H1 (cell line): Measurements from ENCODE around the gene ZBTB33. TPM values are rescaled to one million over a fixed set of nuclear protein-coding genes. Genes with fewer than 3 reads are reported as not detected.

ENCODE experiments used
- CTCF ChIA-PET: fragments of 300-600 bp; sonication (Branson Sonifier 250); formaldehyde crosslinking; loops from one replicate; lab custom pipeline; 2021; ENCODE audit not compliant: partially characterized antibody; lab: Charles Lee
- POLR2A ChIA-PET: fragments of 300-600 bp; sonication (Branson Sonifier 250); formaldehyde crosslinking; loops from one replicate; lab custom pipeline; 2021; ENCODE audit warnings: inconsistent platforms; ENCODE audit not compliant: partially characterized antibody; lab: Charles Lee
- DNase-seq, 2 experiments: peaks; one replicate each; pipeline versions ENCODE4 v3.0.0 to v3.0.0-alpha.2; 2010 to 2022; ENCODE audit warnings: low spot score in 2 of 2, low read depth in 1 of 2, mixed read lengths in 1 of 2
- FAIRE-seq: peaks from 2 replicates; lab custom pipeline; 2011; peaks lifted over from hg19 to GRCh38; lab: Jason Lieb, UNC
- H2AFZ ChIP-seq: 2 replicates; pipeline ENCODE4 v1.8.1; 2012; ENCODE audit warnings: low read length, inconsistent platforms
- H2AK5ac ChIP-seq: 2 replicates; pipeline ENCODE4 v1.6.1; 2013; ENCODE audit warnings: low read depth, low read length
- H2BK120ac ChIP-seq: replicated peaks from 2 replicates; pipeline ENCODE3; 2013; ENCODE audit warnings: low read depth, low read length, inconsistent platforms
- H2BK12ac ChIP-seq: 2 replicates; pipeline ENCODE4 v1.6.1; 2013; ENCODE audit warnings: low read depth, low read length
- H2BK15ac ChIP-seq: 2 replicates; pipeline ENCODE4 v1.6.1; 2013; ENCODE audit warnings: low read length
- H2BK20ac ChIP-seq: 2 replicates; pipeline ENCODE4 v1.6.1; 2013; ENCODE audit warnings: low read length
- H2BK5ac ChIP-seq: 2 replicates; pipeline ENCODE4 v1.6.1; 2013; ENCODE audit warnings: low read depth, low read length
- H3K14ac ChIP-seq: 2 replicates; pipeline ENCODE4 v1.6.1; 2013; ENCODE audit warnings: inconsistent platforms; ENCODE audit not compliant: insufficient read length
- H3K18ac ChIP-seq: 2 replicates; pipeline ENCODE4 v1.6.1; 2013; ENCODE audit warnings: low read length; ENCODE audit errors: extremely low read depth
- H3K23ac ChIP-seq: 2 replicates; pipeline ENCODE4 v1.6.1; 2013; ENCODE audit warnings: inconsistent platforms; ENCODE audit not compliant: insufficient read length
- H3K23me2 ChIP-seq: 2 replicates; pipeline ENCODE4 v1.6.1; 2013; ENCODE audit warnings: low read depth, low read length
- H3K27ac ChIP-seq: 2 replicates; pipeline ENCODE4 v1.6.1; 2011; ENCODE audit warnings: low read depth, low read length, inconsistent platforms
- H3K27me3 ChIP-seq, 4 experiments: replicated peaks in 1 of 4; 1 replicate in 1 of 4; 2 replicates in 3 of 4; pipeline versions ENCODE4 v1.6.1 to v1.8.1; 2011 to 2013; ENCODE audit warnings: low read length in 3 of 4, mild to moderate bottlenecking in 3 of 4, inconsistent platforms in 2 of 4, mixed read lengths in 2 of 4, moderate library complexity in 1 of 4; ENCODE audit not compliant: control insufficient read depth in 3 of 4, insufficient read depth in 3 of 4; ENCODE audit errors: extremely low read depth in 1 of 4
- H3K36me3 ChIP-seq, 4 experiments: 2 replicates each; pipeline versions ENCODE4 v1.6.1 to v1.8.1; 2011 to 2013; ENCODE audit warnings: mild to moderate bottlenecking in 4 of 4, low read length in 3 of 4, moderate library complexity in 2 of 4, control low read depth in 1 of 4, inconsistent platforms in 1 of 4; ENCODE audit not compliant: insufficient read depth in 4 of 4, control insufficient read depth in 2 of 4
- H3K4ac ChIP-seq: replicated peaks from 2 replicates; pipeline ENCODE3; 2013; ENCODE audit warnings: low read length, low read depth, mixed read lengths, inconsistent platforms; ENCODE audit not compliant: insufficient read length
- H3K4me1 ChIP-seq, 4 experiments: replicated peaks in 1 of 4; 1 replicate in 1 of 4; 2 replicates in 3 of 4; pipeline versions ENCODE4 v1.6.1 to v1.8.1; 2011 to 2013; ENCODE audit warnings: low read length in 3 of 4, inconsistent platforms in 2 of 4, mixed read lengths in 1 of 4; ENCODE audit not compliant: insufficient read depth in 4 of 4, control insufficient read depth in 3 of 4
- H3K4me2 ChIP-seq, 2 experiments: 2 replicates each; pipeline versions ENCODE4 v1.6.1 to v1.8.1; 2011 to 2013; ENCODE audit warnings: low read depth in 2 of 2, low read length in 2 of 2, control low read depth in 1 of 2, inconsistent platforms in 1 of 2, mild to moderate bottlenecking in 1 of 2; ENCODE audit not compliant: insufficient read depth in 1 of 2
- H3K4me3 ChIP-seq, 4 experiments: fragments of 200-600, 300-600 bp in 1 of 4; sonication (generic), shearing (Covaris generic), sonication (Bioruptor Twin) in 1 of 4; 2 replicates each; pipeline versions ENCODE4 v1.5.1 to v1.8.1; 2011 to 2016; ENCODE audit warnings: low read length in 4 of 4, low read depth in 3 of 4, control low read depth in 2 of 4, inconsistent platforms in 2 of 4, mild to moderate bottlenecking in 2 of 4, mixed read lengths in 1 of 4, moderate library complexity in 1 of 4; ENCODE audit not compliant: insufficient read depth in 2 of 4; ENCODE audit errors: extremely low read depth in 1 of 4
- H3K56ac ChIP-seq: replicated peaks from 2 replicates; pipeline ENCODE3; 2013; ENCODE audit warnings: low read depth, mild to moderate bottlenecking, mixed read lengths, low read length, inconsistent platforms; ENCODE audit not compliant: insufficient read length
- H3K79me1 ChIP-seq: 2 replicates; pipeline ENCODE4 v1.6.1; 2013; ENCODE audit warnings: low read depth, low read length, control low read depth
- H3K79me2 ChIP-seq, 2 experiments: 2 replicates each; pipeline versions ENCODE4 v1.6.1 to v1.8.1; 2012 to 2013; ENCODE audit warnings: low read length in 2 of 2, mild to moderate bottlenecking in 2 of 2, inconsistent platforms in 1 of 2; ENCODE audit not compliant: insufficient read depth in 2 of 2, control insufficient read depth in 1 of 2
- H3K9ac ChIP-seq, 4 experiments: replicated peaks in 1 of 4; 1 replicate in 1 of 4; 2 replicates in 3 of 4; pipeline versions ENCODE4 v1.6.1 to v1.8.1; 2011 to 2013; ENCODE audit warnings: low read depth in 3 of 4, low read length in 3 of 4, control low read depth in 2 of 4, mild to moderate bottlenecking in 2 of 4, moderate library complexity in 2 of 4, inconsistent platforms in 1 of 4; ENCODE audit errors: extremely low read depth in 1 of 4
- H3K9me3 ChIP-seq, 2 experiments: 2 replicates each; pipeline versions ENCODE4 v1.6.1 to v1.8.1; 2012 to 2013; ENCODE audit warnings: mild to moderate bottlenecking in 2 of 2, moderate library complexity in 2 of 2, control low read depth in 1 of 2, inconsistent platforms in 1 of 2, low read depth in 1 of 2, low read length in 1 of 2, mixed read lengths in 1 of 2; ENCODE audit not compliant: insufficient read depth in 2 of 2
- H4K20me1 ChIP-seq, 2 experiments: replicated peaks in 1 of 2; 2 replicates each; pipeline versions ENCODE3 to v1.8.1; 2011 to 2013; ENCODE audit warnings: inconsistent platforms in 2 of 2, low read length in 2 of 2, mild to moderate bottlenecking in 1 of 2; ENCODE audit not compliant: insufficient read depth in 2 of 2, control insufficient read depth in 1 of 2
- H4K5ac ChIP-seq: 2 replicates; pipeline ENCODE4 v1.6.1; 2013; ENCODE audit warnings: low read length, low read depth, mixed read lengths, inconsistent platforms; ENCODE audit not compliant: insufficient read length
- H4K8ac ChIP-seq: 2 replicates; pipeline ENCODE4 v1.8.0; 2013; ENCODE audit warnings: mild to moderate bottlenecking, moderate library complexity, low read length, inconsistent platforms; ENCODE audit not compliant: insufficient read depth; ENCODE audit errors: extremely low read depth
- H4K91ac ChIP-seq: replicated peaks from 2 replicates; pipeline ENCODE3; 2013; ENCODE audit warnings: low read length, mixed read lengths, inconsistent platforms; ENCODE audit not compliant: insufficient read length
- SAP30 ChIP-seq: fragments of 300-600 bp; sonication (generic); IDR thresholded peaks from 2 replicates; pipeline ENCODE4 v1.7.1; 2012; ENCODE audit warnings: low read length, moderate library complexity, mild to moderate bottlenecking, inconsistent platforms; ENCODE audit not compliant: insufficient read depth, insufficient replicate concordance
- WGBS, 2 experiments: shearing (Covaris generic) in 1 of 2; methylation state at CpG; one replicate each; pipeline versions ENCODE4 v1.1.6 to v1.1.7; 2013 to 2015; ENCODE audit warnings: low lambda C conversion rate in 2 of 2, mixed read lengths in 2 of 2, inconsistent platforms in 1 of 2, low coverage in 1 of 2, missing lambda C conversion rate in 1 of 2; ENCODE audit not compliant: insufficient replicate concordance in 2 of 2, insufficient coverage in 1 of 2, insufficient read length in 1 of 2; ENCODE audit errors: extremely low coverage in 1 of 2, missing lambda C conversion rate in 1 of 2; 5-methylcytosine and 5-hydroxymethylcytosine counted together
- polyA plus RNA-seq, 7 experiments: library from polyadenylated mRNA; depleted of rRNA in 3 of 7; stranded (reverse) in 5 of 7; unstranded in 2 of 7; fragments of >200 nt in 5 of 7; fragments of 200-250 nt in 2 of 7; gene quantifications; 1 replicate in 5 of 7; 2 replicates in 1 of 7; 4 replicates in 1 of 7; pipeline versions ENCODE4 v1.2.1 to v1.2.3, GENCODE V29; 2011 to 2013; ENCODE audit warnings: missing spikeins in 2 of 7, mixed read lengths in 2 of 7
- total RNA-seq: library from RNA; stranded (reverse); fragmentation: NEBNext Ultra II Directional; extraction: Animal tissue kit (Norgen Biotek cat#: 25700); gene quantifications from 2 replicates; pipeline ENCODE4 v1.2.1, GENCODE V29; 2021

Gene ZBTB33
- total and polyA plus RNA-seq, 2 of the 8 experiments (the other 6 are each of a cell fraction or from before 2014, with no cell fraction given), result 3.4 to 14.9 TPM

GRCh38 chrX:120224388-120224787 is 26.2 kb upstream of the ZBTB33 start:
- H2BK120ac ChIP-seq, result no peak overlapping the region
- CTCF ChIA-PET, result interaction anchor here (3.3 kb wide), 1 partner anchor 11 kb away, joined by 19 read pairs; no protein-coding TSS in a partner anchor
- FAIRE-seq, result no peak

More at GRCh38 chrX:120224388-120224787, 26.2 kb upstream of the ZBTB33 start:
- H2BK15ac ChIP-seq, result no peak overlapping the region
- POLR2A ChIA-PET, result interaction anchor here (1.5 kb wide), 1 partner anchor 26 kb away, joined by 4 read pairs; the partner anchor contains the start of gene ZBTB33
- H3K9ac ChIP-seq, result no peak overlapping the region
- WGBS, 2 experiments, result 63% methylated on average over 3 of the region's 4 CpGs; no CpG with 5 or more reads in 1 of the 2 experiments
- no peak for DNase-seq
- H3K23me2 ChIP-seq, result no peaks in the 10 kb centered on the region
- no peak overlapping the region for H4K8ac ChIP-seq
- H3K4ac ChIP-seq, result no peak overlapping the region
- no peak overlapping the region for H3K27ac ChIP-seq
- no peak overlapping the region for H2AK5ac ChIP-seq
- no peak overlapping the region for H4K5ac ChIP-seq
- H3K14ac ChIP-seq, result no peak overlapping the region
- H2AFZ ChIP-seq, result no peak overlapping the region
- no peaks in the 10 kb centered on the region for H3K36me3 ChIP-seq
- H4K91ac ChIP-seq, result no peak overlapping the region
- H3K9me3 ChIP-seq, result no peaks in the 10 kb centered on the region
- no peak overlapping the region for H2BK12ac ChIP-seq
- H3K79me1 ChIP-seq, result no peaks in the 10 kb centered on the region
- H3K4me1 ChIP-seq, result no peaks in the 10 kb centered on the region
- H3K4me2 ChIP-seq, result no peak overlapping the region
- H2BK5ac ChIP-seq, result no peak overlapping the region
- H3K79me2 ChIP-seq, result no peaks in the 10 kb centered on the region
- H3K4me3 ChIP-seq, result no peak overlapping the region
- H3K56ac ChIP-seq, result no peak overlapping the region
- H3K23ac ChIP-seq, result no peak overlapping the region
- H3K27me3 ChIP-seq, result no peaks in the 10 kb centered on the region
- H3K18ac ChIP-seq, result no peak overlapping the region
- no peak overlapping the region for H2BK20ac ChIP-seq
- no peak for TF ChIP-seq SAP30
- no peaks in the 10 kb centered on the region for H4K20me1 ChIP-seq
